Endodermal cell (in vitro differentiated cells): ENCODE results near the gene HYLS1. TPM values are rescaled to one million over a fixed set of nuclear protein-coding genes. Genes with fewer than 3 reads are reported as not detected.

Experiments
- DNase-seq: peaks from one replicate; pipeline ENCODE4 v3.0.0-alpha.2; 2017
- H3K27ac ChIP-seq: 2 replicates; pipeline ENCODE4 v1.5.1; 2013; ENCODE audit warnings: mild to moderate bottlenecking, low read depth, low read length, moderate library complexity
- H3K27me3 ChIP-seq: 2 replicates; pipeline ENCODE4 v1.6.1; 2013; ENCODE audit warnings: mild to moderate bottlenecking, low read length, moderate library complexity; ENCODE audit not compliant: insufficient read depth, control insufficient read depth, poor library complexity, severe bottlenecking
- H3K36me3 ChIP-seq: 2 replicates; pipeline ENCODE4 v1.7.0; 2013; ENCODE audit warnings: mild to moderate bottlenecking, low read length, moderate library complexity; ENCODE audit not compliant: control insufficient read depth, insufficient read depth
- H3K4me1 ChIP-seq: one replicate; pipeline ENCODE4 v1.7.0; 2013; ENCODE audit warnings: low read length; ENCODE audit not compliant: control insufficient read depth, insufficient read depth
- H3K4me3 ChIP-seq: 2 replicates; pipeline ENCODE4 v1.5.1; 2013; ENCODE audit warnings: mild to moderate bottlenecking, low read length, moderate library complexity
- H3K9ac ChIP-seq: 2 replicates; pipeline ENCODE4 v1.6.1; 2013; ENCODE audit warnings: mild to moderate bottlenecking, low read length, moderate library complexity; ENCODE audit not compliant: poor library complexity, severe bottlenecking; ENCODE audit errors: extremely low read depth
- H3K9me3 ChIP-seq: 2 replicates; pipeline ENCODE4 v1.6.1; 2013; ENCODE audit warnings: mild to moderate bottlenecking, low read length, moderate library complexity; ENCODE audit not compliant: control insufficient read depth
- H3K27ac Mint-ChIP-seq: 2 replicates; pipeline ENCODE4 v1.8.0; 2020; ENCODE audit warnings: mixed read lengths
- H3K27me3 Mint-ChIP-seq: 2 replicates; pipeline ENCODE4 v1.8.0; 2021; ENCODE audit warnings: mild to moderate bottlenecking, mixed read lengths; ENCODE audit not compliant: insufficient read depth
- H3K36me3 Mint-ChIP-seq: 2 replicates; pipeline ENCODE4 v1.8.0; 2020; ENCODE audit warnings: low read depth, mixed read lengths
- H3K4me1 Mint-ChIP-seq: 2 replicates; pipeline ENCODE4 v1.8.0; 2020; ENCODE audit warnings: mixed read lengths
- H3K4me3 Mint-ChIP-seq: 2 replicates; pipeline ENCODE4 v1.8.0; 2020; ENCODE audit warnings: mild to moderate bottlenecking, moderate library complexity, mixed read lengths
- H3K9me3 Mint-ChIP-seq: 2 replicates; pipeline ENCODE4 v1.8.0; 2020; ENCODE audit warnings: mild to moderate bottlenecking, mixed read lengths
- WGBS, 2 experiments: methylation state at CpG; one replicate each; pipeline versions ENCODE4 v1.1.5 to v1.1.7; 2013; ENCODE audit warnings: missing lambda C conversion rate in 2 of 2, mixed read lengths in 1 of 2; ENCODE audit not compliant: insufficient coverage in 1 of 2, insufficient read length in 1 of 2; 5-methylcytosine and 5-hydroxymethylcytosine counted together
- total RNA-seq, 2 donors: library from RNA; stranded (reverse); fragmentation: NEBNext Ultra II Directional in 1 of 2; extraction: Animal tissue kit (Norgen Biotek cat#: 25700) in 1 of 2; gene quantifications; 2 replicates in 1 of 2; 3 replicates in 1 of 2; pipeline ENCODE4 v1.2.1, GENCODE V29; 2021
- TF ChIP-seq, protein P1 (sequence below): fragments of 200-600 bp; sonication (generic); conservative IDR thresholded peaks from 2 replicates; pipeline ENCODE4 v1.5.0; 2021; ENCODE audit warnings: antibody characterized with exemption, mild to moderate bottlenecking

HYLS1 gene
- total RNA-seq, 2 donors from 2014 or later = 6.6 to 7.7 TPM

DNA sequence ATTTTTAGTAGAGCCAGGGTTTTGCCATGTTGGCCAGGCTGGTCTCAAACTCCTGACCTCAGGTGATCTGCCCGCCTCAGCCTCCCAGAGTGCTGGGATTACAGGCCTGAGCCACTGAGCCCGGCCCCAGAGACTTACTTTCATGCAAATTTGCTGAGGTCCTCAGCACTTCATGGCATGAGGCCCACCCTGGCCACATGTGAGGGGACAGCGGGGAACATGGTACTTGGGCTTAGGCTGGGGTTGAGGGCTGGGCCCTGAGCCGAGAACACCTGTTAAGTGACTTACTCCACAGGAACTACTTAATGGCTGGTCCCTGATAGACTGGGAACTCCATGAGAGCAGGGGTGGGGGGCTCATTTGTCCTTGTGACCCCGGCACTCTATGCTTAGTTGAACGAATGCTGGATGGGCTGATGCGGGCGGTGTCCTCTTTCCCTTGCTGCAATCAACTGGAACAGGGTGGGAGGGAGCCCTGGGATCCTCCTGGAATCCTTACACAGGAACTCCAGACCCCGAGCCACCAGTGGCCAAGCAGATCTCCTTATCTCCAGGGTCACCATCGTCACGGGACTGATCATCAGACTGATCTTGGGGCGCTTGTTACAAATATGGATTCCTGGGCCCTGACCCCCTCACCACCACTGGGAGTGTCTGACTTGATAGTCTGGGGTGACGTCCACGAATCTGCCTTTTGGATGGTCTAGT, 59.4 kb downstream of the HYLS1 start:
- no peak overlapping the region for H3K9ac ChIP-seq
- no peaks in the 10 kb centered on the region for H3K4me1 ChIP-seq
- H3K9me3 ChIP-seq = no peaks in the 10 kb centered on the region
- DNase-seq = no peak
- H3K27me3 ChIP-seq = peaks cover 8% of the 10 kb centered on the region
- H3K36me3 ChIP-seq = no peaks in the 10 kb centered on the region
- no peaks in the 10 kb centered on the region for H3K36me3 Mint-ChIP-seq
- H3K27me3 Mint-ChIP-seq = no peaks in the 10 kb centered on the region
- no peak overlapping the region for H3K27ac ChIP-seq
- peaks cover 13% of the 10 kb centered on the region for H3K4me1 Mint-ChIP-seq
- H3K4me3 Mint-ChIP-seq = no peak overlapping the region
- H3K4me3 ChIP-seq = no peak overlapping the region
- 91 to 95% methylated on average over 11 to 14 of the region's 14 CpGs for WGBS, 2 experiments
- TF ChIP-seq, protein P1, sequence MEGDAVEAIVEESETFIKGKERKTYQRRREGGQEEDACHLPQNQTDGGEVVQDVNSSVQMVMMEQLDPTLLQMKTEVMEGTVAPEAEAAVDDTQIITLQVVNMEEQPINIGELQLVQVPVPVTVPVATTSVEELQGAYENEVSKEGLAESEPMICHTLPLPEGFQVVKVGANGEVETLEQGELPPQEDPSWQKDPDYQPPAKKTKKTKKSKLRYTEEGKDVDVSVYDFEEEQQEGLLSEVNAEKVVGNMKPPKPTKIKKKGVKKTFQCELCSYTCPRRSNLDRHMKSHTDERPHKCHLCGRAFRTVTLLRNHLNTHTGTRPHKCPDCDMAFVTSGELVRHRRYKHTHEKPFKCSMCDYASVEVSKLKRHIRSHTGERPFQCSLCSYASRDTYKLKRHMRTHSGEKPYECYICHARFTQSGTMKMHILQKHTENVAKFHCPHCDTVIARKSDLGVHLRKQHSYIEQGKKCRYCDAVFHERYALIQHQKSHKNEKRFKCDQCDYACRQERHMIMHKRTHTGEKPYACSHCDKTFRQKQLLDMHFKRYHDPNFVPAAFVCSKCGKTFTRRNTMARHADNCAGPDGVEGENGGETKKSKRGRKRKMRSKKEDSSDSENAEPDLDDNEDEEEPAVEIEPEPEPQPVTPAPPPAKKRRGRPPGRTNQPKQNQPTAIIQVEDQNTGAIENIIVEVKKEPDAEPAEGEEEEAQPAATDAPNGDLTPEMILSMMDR = no peak
- H3K9me3 Mint-ChIP-seq = no peaks in the 10 kb centered on the region
- no peak overlapping the region for H3K27ac Mint-ChIP-seq

- H3K4me1 Mint-ChIP-seq = peaks cover 11% of the 10 kb centered on the region
- Histone ChIP-seq H3K27ac (no peak overlapping the region), H3K9ac (no peak overlapping the region), H3K27me3 (peaks cover 8% of the 10 kb centered on the region), H3K36me3 (no peaks in the 10 kb centered on the region), H3K4me1 (no peaks in the 10 kb centered on the region), H3K9me3 (no peaks in the 10 kb centered on the region), H3K4me3 (no peak overlapping the region)
- no peaks in the 10 kb centered on the region for H3K9me3 Mint-ChIP-seq
- DNase-seq = no peak
- no peaks in the 10 kb centered on the region for H3K27me3 Mint-ChIP-seq
- no peak overlapping the region for H3K4me3 Mint-ChIP-seq
- TF ChIP-seq, protein P1 = no peak
- no peak overlapping the region for H3K27ac Mint-ChIP-seq
- 89 to 91% methylated on average over 15 to 24 of the region's 24 CpGs for WGBS, 2 experiments
- H3K36me3 Mint-ChIP-seq = no peaks in the 10 kb centered on the region
Measured at GRCh38 chr11:125947419-125948277, 60.2 kb downstream of the HYLS1 start.

DNA sequence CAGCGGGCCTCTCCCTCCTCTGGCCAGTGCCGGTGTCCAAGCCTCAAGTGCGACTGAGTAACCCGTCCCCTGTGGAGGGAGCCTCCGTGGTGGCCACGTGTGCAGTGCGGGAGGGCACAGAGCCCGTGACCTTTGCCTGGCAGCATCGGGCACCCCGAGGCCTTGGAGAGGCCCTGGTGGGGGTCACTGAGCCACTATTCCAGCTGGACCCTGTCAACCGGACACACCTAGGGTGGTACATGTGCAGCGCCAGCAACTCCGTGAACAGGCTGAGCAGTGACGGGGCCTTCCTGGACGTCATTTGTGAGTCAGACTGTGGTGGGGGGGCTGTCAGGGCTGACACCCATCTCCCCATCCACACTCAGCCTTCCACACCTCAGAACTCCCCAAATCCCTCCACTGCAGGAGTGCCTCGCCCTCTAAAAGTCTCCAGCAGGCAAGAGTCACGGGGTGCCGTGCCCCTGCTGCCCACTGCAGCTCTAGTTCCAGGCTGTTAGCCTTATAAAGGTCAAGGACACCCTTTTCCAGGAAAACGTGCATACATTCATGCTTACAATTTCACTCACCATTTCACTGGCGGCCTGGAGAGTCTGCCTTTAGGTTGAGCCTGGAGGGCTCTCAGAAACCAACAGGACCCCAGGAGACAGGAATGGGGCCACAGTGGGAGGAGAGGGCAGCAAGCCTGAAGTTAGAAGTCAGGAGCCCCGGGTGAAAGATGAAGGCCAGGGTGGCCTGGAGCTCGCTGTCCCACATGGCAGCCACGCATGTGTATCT, 61.0 kb downstream of the HYLS1 start:
- no peaks in the 10 kb centered on the region for H3K27me3 Mint-ChIP-seq
- no peaks in the 10 kb centered on the region for H3K9me3 ChIP-seq
- H3K9ac ChIP-seq = no peak overlapping the region
- WGBS, 2 experiments = 88 to 91% methylated on average over 17 to 23 of the region's 23 CpGs
- no peak overlapping the region for H3K27ac ChIP-seq
- peaks cover 7% of the 10 kb centered on the region for H3K27me3 ChIP-seq
- TF ChIP-seq, protein P1 = no peak
- H3K4me1 ChIP-seq = no peaks in the 10 kb centered on the region
- H3K36me3 Mint-ChIP-seq = no peaks in the 10 kb centered on the region
- no peak overlapping the region for H3K4me3 Mint-ChIP-seq
- DNase-seq = no peak
- no peak overlapping the region for H3K4me3 ChIP-seq
- peaks cover 11% of the 10 kb centered on the region for H3K4me1 Mint-ChIP-seq
- H3K36me3 ChIP-seq = no peaks in the 10 kb centered on the region
- H3K9me3 Mint-ChIP-seq = no peaks in the 10 kb centered on the region
- no peak overlapping the region for H3K27ac Mint-ChIP-seq
